ENCODE results near the gene ARHGAP24.

ARHGAP24 gene

GRCh38 chr4:85756938-85757337 is 282.0 kb downstream of the ARHGAP24 start:
- TF ChIP-seq CTCF (IDR thresholded peaks at IDR 0.05; ENCODE audit: low read depth, low read length, missing control alignments), result peak; percentile 49
- in situ Hi-C loops (cut with HindIII; ENCODE audit: low sequenced_read_pairs), result no loop called here
- H3K4me3 ChIP-seq (ENCODE audit: low read depth, low read length), result no peak overlapping the region
- no peak for DNase-seq (ENCODE audit: low read depth)

GRCh38 chr4:85759388-85759787 is 284.4 kb downstream of the ARHGAP24 start:
- in situ Hi-C loops (cut with HindIII; ENCODE audit: low sequenced_read_pairs), result no loop called here
- DNase-seq (ENCODE audit: low read depth), result no peak
- TF ChIP-seq CTCF (IDR thresholded peaks at IDR 0.05; ENCODE audit: low read depth, low read length, missing control alignments), result no peak

GRCh38 chr4:85760511-85760910 is 285.6 kb downstream of the ARHGAP24 start:
- DNase-seq (ENCODE audit: low read depth), result no peak
- H3K4me3 ChIP-seq (ENCODE audit: low read depth, low read length), result no peak overlapping the region
- no peak for TF ChIP-seq CTCF (IDR thresholded peaks at IDR 0.05; ENCODE audit: low read depth, low read length, missing control alignments)
- in situ Hi-C loops (cut with HindIII; ENCODE audit: low sequenced_read_pairs), result no loop called here

More at GRCh38 chr4:85759388-85759787, 284.4 kb downstream of the ARHGAP24 start:
- no peak overlapping the region for H3K4me3 ChIP-seq (ENCODE audit: low read depth, low read length)

GRCh38 chr4:85761803-85762528 is 287.0 kb downstream of the ARHGAP24 start:
- DNase-seq (ENCODE audit: low read depth), result no peak
- H3K4me3 ChIP-seq (ENCODE audit: low read depth, low read length), result no peak overlapping the region
- TF ChIP-seq CTCF (IDR thresholded peaks at IDR 0.05; ENCODE audit: low read depth, low read length, missing control alignments), result no peak
- in situ Hi-C loops (cut with HindIII; ENCODE audit: low sequenced_read_pairs), result no loop called here

GRCh38 chr4:85762529-85762871 is 287.6 kb downstream of the ARHGAP24 start:
- H3K4me3 ChIP-seq (ENCODE audit: low read depth, low read length), result no peak overlapping the region
- peak; percentile 87 for DNase-seq (ENCODE audit: low read depth)
- in situ Hi-C loops (cut with HindIII; ENCODE audit: low sequenced_read_pairs), result no loop called here
- no peak for TF ChIP-seq CTCF (IDR thresholded peaks at IDR 0.05; ENCODE audit: low read depth, low read length, missing control alignments)

GRCh38 chr4:85763202-85763601 is 288.3 kb downstream of the ARHGAP24 start:
- in situ Hi-C loops (cut with HindIII; ENCODE audit: low sequenced_read_pairs), result no loop called here
- H3K4me3 ChIP-seq (ENCODE audit: low read depth, low read length), result no peak overlapping the region
- no peak for TF ChIP-seq CTCF (IDR thresholded peaks at IDR 0.05; ENCODE audit: low read depth, low read length, missing control alignments)
- no peak for DNase-seq (ENCODE audit: low read depth)

Data from astrocyte of the cerebellum (primary cell).